ENCODE measurements around the gene RLF.

RLF gene

GRCh38 chr1:40281853-40282252, 120.7 kb downstream of the RLF start:
- no peak for DNase-seq
